GM12878 (cell line): ENCODE results near the gene LDLRAD4. TPM values are rescaled to one million over a fixed set of nuclear protein-coding genes. Genes with fewer than 3 reads are reported as not detected.
"Not testable (repeated sequence)": the region's sequence is repeated elsewhere in the genome, so short reads cannot be mapped to it uniquely, and the experiment has no call there.

Experiments used
- ATAC-seq: fragments of 200-7000 bp; cut with Tn5 transposase; 3 replicates; pipeline ENCODE4 v1.9.1; 2020; ENCODE audit warnings: mild to moderate bottlenecking, moderate library complexity
- BruUV-seq: library from RNA; stranded (reverse); fragments of 400-500 nt; replicated peaks from 2 replicates; lab custom pipeline; 2021; lab: Mats Ljungman, UMichigan
- CTCF ChIA-PET: fragments of 300-600 bp; sonication (Branson Sonifier 250); formaldehyde crosslinking; extraction: SDS; loops from one replicate; lab custom pipeline; 2021; ENCODE audit warnings: inconsistent platforms; lab: Yijun Ruan, JAX
- POLR2A ChIA-PET: fragments of 350-600 bp; formaldehyde crosslinking; extraction: SDS; loops from one replicate; lab custom pipeline; 2021; ENCODE audit warnings: inconsistent platforms; lab: Charles Lee
- RAD21 ChIA-PET: fragments of 300-600 bp; sonication (Branson Sonifier 250); formaldehyde crosslinking; loops from one replicate; lab custom pipeline; 2023; ENCODE audit warnings: antibody characterized with exemption; ENCODE audit not compliant: unreplicated experiment; lab: Charles Lee
- SMC1A ChIA-PET: fragments of 300-600 bp; sonication (Branson Sonifier 250); formaldehyde crosslinking; loops from one replicate; lab custom pipeline; 2023; ENCODE audit not compliant: unreplicated experiment, uncharacterized antibody; lab: Charles Lee
- DNase-seq: peaks from one replicate; pipeline ENCODE4 v3.0.0-alpha.2; 2011; ENCODE audit warnings: low read depth, low spot score
- FAIRE-seq: peaks from 3 replicates; lab custom pipeline; 2011; peaks lifted over from hg19 to GRCh38; lab: Jason Lieb, UNC
- H2AFZ ChIP-seq: 2 replicates; pipeline ENCODE4 v1.6.0; 2011; ENCODE audit warnings: low read depth, low read length, control low read depth; ENCODE audit not compliant: control insufficient read depth
- H3K27ac ChIP-seq: 2 replicates; pipeline ENCODE4 v1.5.1; 2011; ENCODE audit warnings: control low read depth; ENCODE audit not compliant: control insufficient read depth, insufficient read depth
- H3K27me3 ChIP-seq, 2 experiments: replicated peaks in 1 of 2; 2 replicates each; pipeline versions ENCODE4 v1.6.0 to v1.6.1; 2011; ENCODE audit warnings: low read length in 1 of 2; ENCODE audit not compliant: control insufficient read depth in 2 of 2, insufficient read depth in 2 of 2
- H3K36me3 ChIP-seq, 2 experiments: 2 replicates each; pipeline ENCODE4 v1.5.1; 2011; ENCODE audit warnings: low read length in 1 of 2; ENCODE audit not compliant: control insufficient read depth in 2 of 2, insufficient read depth in 2 of 2
- H3K4me1 ChIP-seq: 2 replicates; pipeline ENCODE4 v1.6.1; 2011; ENCODE audit warnings: mild to moderate bottlenecking, low read length, moderate library complexity, mixed read lengths; ENCODE audit not compliant: control insufficient read depth, insufficient read depth
- H3K4me2 ChIP-seq: 2 replicates; pipeline ENCODE4 v1.6.0; 2011; ENCODE audit warnings: control low read depth; ENCODE audit not compliant: control insufficient read depth, insufficient read depth
- H3K4me3 ChIP-seq: fragments of 200-600 bp; sonication (generic); 2 replicates; pipeline ENCODE4 v1.5.1; 2016
- H3K79me2 ChIP-seq: 2 replicates; pipeline ENCODE4 v1.6.0; 2011; ENCODE audit warnings: low read length; ENCODE audit not compliant: control insufficient read depth, insufficient read depth
- H3K9ac ChIP-seq: 2 replicates; pipeline ENCODE4 v1.8.0; 2011; ENCODE audit warnings: low read length, control low read depth, mixed read lengths; ENCODE audit not compliant: control insufficient read depth, insufficient read depth
- H3K9me3 ChIP-seq: replicated peaks from 3 replicates; pipeline ENCODE4 v1.5.1; 2011; ENCODE audit warnings: mild to moderate bottlenecking, low read length; ENCODE audit not compliant: control insufficient read depth, insufficient read depth
- H4K20me1 ChIP-seq: 2 replicates; pipeline ENCODE4 v1.6.0; 2011; ENCODE audit not compliant: control insufficient read depth, insufficient read depth
- ATF7 ChIP-seq: fragments of 450-650 bp; IDR thresholded peaks from 2 replicates; pipeline ENCODE4 v1.6.1; 2016; ENCODE audit warnings: low read depth, mild to moderate bottlenecking
- BCL3 ChIP-seq: IDR thresholded peaks from 2 replicates; pipeline ENCODE4 v1.6.1; 2011; ENCODE audit warnings: borderline replicate concordance, low read depth, mild to moderate bottlenecking, moderate library complexity, low read length; ENCODE audit not compliant: insufficient read depth, poor library complexity, severe bottlenecking
- HCFC1 ChIP-seq: fragments of 150-350 bp; IDR thresholded peaks from 2 replicates; pipeline ENCODE4 v1.6.1; 2014; ENCODE audit warnings: low read length
- HDAC6 ChIP-seq: fragments of 200-600 bp; sonication (generic); IDR thresholded peaks from one replicate; pipeline ENCODE4 v1.8.0; 2017; ENCODE audit warnings: antibody characterized with exemption; ENCODE audit not compliant: unreplicated experiment
- MTA3 ChIP-seq: IDR thresholded peaks from 2 replicates; pipeline ENCODE4 v1.6.1; 2012; ENCODE audit warnings: low read length, inconsistent platforms, borderline replicate concordance
- NR2C2 ChIP-seq: IDR thresholded peaks from 2 replicates; pipeline ENCODE4 v1.6.1; 2011; ENCODE audit warnings: borderline replicate concordance, low read depth; ENCODE audit not compliant: control insufficient read depth, insufficient read length
- POLR2AphosphoS2 ChIP-seq: IDR thresholded peaks from 2 replicates; pipeline ENCODE4 v1.6.1; 2011; ENCODE audit warnings: low read depth, mild to moderate bottlenecking, low read length, improper control_type of control experiment, moderate library complexity
- RB1 ChIP-seq: fragments of 450-650 bp; formaldehyde crosslinking; IDR thresholded peaks from 2 replicates; pipeline ENCODE4 v1.6.1; 2017; ENCODE audit warnings: mild to moderate bottlenecking, borderline replicate concordance
- REST ChIP-seq: IDR thresholded peaks from 2 replicates; pipeline ENCODE4 v1.6.1; 2012; ENCODE audit warnings: mild to moderate bottlenecking, low read depth, low read length
- SMAD1 ChIP-seq: fragments of 450-650 bp; IDR thresholded peaks from 2 replicates; pipeline ENCODE4 v1.6.1; 2018; ENCODE audit warnings: mild to moderate bottlenecking, low read depth; ENCODE audit not compliant: partially characterized antibody
- SMARCA5 ChIP-seq: fragments of 450-650 bp; IDR thresholded peaks from 2 replicates; pipeline ENCODE4 v1.6.1; 2017; ENCODE audit warnings: mild to moderate bottlenecking
- SP1 ChIP-seq: IDR thresholded peaks from one replicate; pipeline ENCODE4 v1.6.1; 2011; ENCODE audit warnings: low read depth, low read length
- TCF3 ChIP-seq: IDR thresholded peaks from 2 replicates; pipeline ENCODE4 v1.6.1; 2012; ENCODE audit warnings: low read depth, mild to moderate bottlenecking, low read length, borderline replicate concordance; ENCODE audit not compliant: insufficient read depth
- YY1 ChIP-seq: IDR thresholded peaks from 2 replicates; pipeline ENCODE4 v1.6.1; 2011; ENCODE audit warnings: low read depth, mild to moderate bottlenecking, low read length
- WGBS: methylation state at CpG from one replicate; pipeline ENCODE4 v1.1.6; 2016; ENCODE audit warnings: low lambda C conversion rate; ENCODE audit not compliant: insufficient replicate concordance, insufficient coverage; ENCODE audit errors: missing lambda C conversion rate; 5-methylcytosine and 5-hydroxymethylcytosine counted together
- in situ Hi-C: fragments of 300-500 bp; cut with MboI; formaldehyde crosslinking; loops from 9 replicates; pipeline ENCODE4 v1.14.3; 2018; ENCODE audit warnings: mixed read lengths
- intact Hi-C: fragments of 100-400 bp; cut with micrococcal nuclease; formaldehyde crosslinking; loops from one replicate; pipeline ENCODE4 v1.14.2; 2022; ENCODE audit not compliant: unreplicated experiment
- polyA plus RNA-seq, 11 experiments: library from polyadenylated mRNA; depleted of rRNA in 4 of 11; unstranded in 6 of 11; stranded (reverse) in 5 of 11; fragments of >200 nt; fragmentation: Nextera tagmentation in 4 of 11; fragmentation: Illumina TruSeq in 1 of 11; extraction: Ambion mirVana in 4 of 11; extraction: Trizol in 1 of 11; gene quantifications; 1 replicate in 1 of 11; 2 replicates in 10 of 11; pipeline versions ENCODE4 v1.2.1 to v1.2.3, GENCODE V29; 2011 to 2016; ENCODE audit warnings: inconsistent platforms in 2 of 11, missing spikeins in 2 of 11, low read depth in 1 of 11
- total RNA-seq, 4 experiments: library from RNA; depleted of rRNA in 3 of 4; stranded (reverse); fragments of >200 nt in 3 of 4; fragmentation: Illumina TruSeq in 1 of 4; extraction: Trizol in 1 of 4; gene quantifications; 2 replicates each; pipeline versions ENCODE4 v1.2.1 to v1.2.3, GENCODE V29; 2013 to 2021

Gene LDLRAD4
- total and polyA plus RNA-seq, 10 of the 15 experiments (the other 5 are each of a cell fraction or from before 2014, with no cell fraction given) = 2.7 to 16.8 (median 11.2) TPM

GRCh38 chr18:13476312-13476711, 257.8 kb downstream of the LDLRAD4 start:
- SMC1A ChIA-PET, FAIRE-seq, H3K9me3 ChIP-seq, intact Hi-C loops, BruUV-seq, H3K9ac ChIP-seq, POLR2A ChIA-PET, H2AFZ ChIP-seq, H3K27me3 ChIP-seq, H3K4me1 ChIP-seq, ATAC-seq, CTCF ChIA-PET, DNase-seq, H3K4me2 ChIP-seq, H3K36me3 ChIP-seq, H3K27ac ChIP-seq, H4K20me1 ChIP-seq, in situ Hi-C loops, RAD21 ChIA-PET, H3K79me2 ChIP-seq, H3K4me3 ChIP-seq: not testable (repeated sequence)
- WGBS = 86% methylated on average over 4 of the region's 4 CpGs

- CTCF ChIA-PET = no interaction called here
- no TSS peak for BruUV-seq
- TF ChIP-seq HCFC1 (no peak), TCF3 (no peak), POLR2AphosphoS2 (no peak), SP1 (no peak), YY1 (no peak), MTA3 (no peak), HDAC6 (no peak), REST (no peak), BCL3 (no peak), NR2C2 (no peak), ATF7 (no peak), RB1 (no peak), SMARCA5 (no peak), SMAD1 (no peak)
Measured at GRCh38 chr18:13477147-13477683, 258.7 kb downstream of the LDLRAD4 start.

More at GRCh38 chr18:13477147-13477683, 258.7 kb downstream of the LDLRAD4 start:
- Histone ChIP-seq H3K9me3 (no peaks in the 10 kb centered on the region), H3K36me3 (no peaks in the 10 kb centered on the region), H3K27me3 (no peaks in the 10 kb centered on the region), H3K4me3 (no peak overlapping the region), H3K4me1 (peaks cover 7% of the 10 kb centered on the region), H2AFZ (no peak overlapping the region), H3K9ac (no peak overlapping the region), H3K4me2 (no peak overlapping the region), H3K79me2 (no peaks in the 10 kb centered on the region), H3K27ac (no peak overlapping the region), H4K20me1 (no peaks in the 10 kb centered on the region)
- ChIA-PET RAD21 (no interaction called here), SMC1A (no interaction called here), POLR2A (no interaction called here)
- in situ Hi-C loops (no loop called here), intact Hi-C loops (no loop called here)
- WGBS = 70% methylated on average over 6 of the region's 6 CpGs
- ATAC-seq (no peak), DNase-seq (no peak), FAIRE-seq (no peak)
